Nephron (organoid): ENCODE results near the gene OPTN.

Source experiments
- H3K27ac Mint-ChIP-seq, 3 experiments: 2 replicates each; pipeline ENCODE4 v1.8.0; 2020; ENCODE audit warnings: mixed read lengths in 3 of 3, mild to moderate bottlenecking in 2 of 3, moderate library complexity in 1 of 3
- H3K27me3 Mint-ChIP-seq: 2 replicates; pipeline ENCODE4 v1.8.0; 2021; ENCODE audit warnings: low read depth, mild to moderate bottlenecking, moderate library complexity, mixed read lengths
- H3K36me3 Mint-ChIP-seq: 2 replicates; pipeline ENCODE4 v1.8.0; 2020; ENCODE audit warnings: low read depth, mixed read lengths
- H3K4me1 Mint-ChIP-seq: 2 replicates; pipeline ENCODE4 v1.8.0; 2020; ENCODE audit warnings: mixed read lengths
- H3K4me3 Mint-ChIP-seq, 3 experiments: 2 replicates each; pipeline ENCODE4 v1.8.0; 2020; ENCODE audit warnings: mild to moderate bottlenecking in 3 of 3, mixed read lengths in 3 of 3, moderate library complexity in 2 of 3
- H3K9me3 Mint-ChIP-seq: 2 replicates; pipeline ENCODE4 v1.8.0; 2020; ENCODE audit warnings: mixed read lengths
- TF ChIP-seq, protein P1 (sequence below), 3 experiments: fragments of 200-600 bp; sonication (generic); IDR thresholded peaks; one replicate each; pipeline ENCODE4 v1.5.0; 2021; ENCODE audit warnings: antibody characterized with exemption in 3 of 3; ENCODE audit not compliant: unreplicated experiment in 3 of 3

OPTN gene

DNA sequence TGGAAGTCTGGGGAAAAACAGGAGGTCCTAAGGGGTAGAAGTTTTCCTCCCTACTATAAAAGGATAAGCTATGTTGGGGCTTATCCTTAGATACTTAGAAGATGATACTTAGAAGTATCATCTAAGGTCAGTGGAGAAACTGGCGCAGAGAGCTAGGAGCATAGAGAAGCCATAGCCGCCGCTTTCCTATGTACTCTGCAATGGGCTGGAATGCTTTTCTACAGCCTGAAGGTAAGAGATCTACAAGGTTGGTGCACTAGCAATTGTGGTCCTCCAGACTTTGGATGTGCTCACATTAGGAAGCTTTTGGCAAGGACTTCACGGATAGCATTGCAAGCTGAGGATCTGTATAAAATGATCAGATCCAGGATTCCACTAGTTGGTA lies 12.4 kb upstream of the OPTN start:
- TF ChIP-seq, protein P1, sequence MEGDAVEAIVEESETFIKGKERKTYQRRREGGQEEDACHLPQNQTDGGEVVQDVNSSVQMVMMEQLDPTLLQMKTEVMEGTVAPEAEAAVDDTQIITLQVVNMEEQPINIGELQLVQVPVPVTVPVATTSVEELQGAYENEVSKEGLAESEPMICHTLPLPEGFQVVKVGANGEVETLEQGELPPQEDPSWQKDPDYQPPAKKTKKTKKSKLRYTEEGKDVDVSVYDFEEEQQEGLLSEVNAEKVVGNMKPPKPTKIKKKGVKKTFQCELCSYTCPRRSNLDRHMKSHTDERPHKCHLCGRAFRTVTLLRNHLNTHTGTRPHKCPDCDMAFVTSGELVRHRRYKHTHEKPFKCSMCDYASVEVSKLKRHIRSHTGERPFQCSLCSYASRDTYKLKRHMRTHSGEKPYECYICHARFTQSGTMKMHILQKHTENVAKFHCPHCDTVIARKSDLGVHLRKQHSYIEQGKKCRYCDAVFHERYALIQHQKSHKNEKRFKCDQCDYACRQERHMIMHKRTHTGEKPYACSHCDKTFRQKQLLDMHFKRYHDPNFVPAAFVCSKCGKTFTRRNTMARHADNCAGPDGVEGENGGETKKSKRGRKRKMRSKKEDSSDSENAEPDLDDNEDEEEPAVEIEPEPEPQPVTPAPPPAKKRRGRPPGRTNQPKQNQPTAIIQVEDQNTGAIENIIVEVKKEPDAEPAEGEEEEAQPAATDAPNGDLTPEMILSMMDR (IDR thresholded peaks at IDR 0.05; ENCODE audit: unreplicated experiment in 3 of 3), result no peak
- Mint-ChIP-seq H3K36me3 (no peaks in the 10 kb centered on the region), H3K27me3 (no peaks in the 10 kb centered on the region), H3K27ac (no peak overlapping the region), H3K4me3 (no peak overlapping the region), H3K4me1 (peaks cover 19% of the 10 kb centered on the region), H3K9me3 (peaks cover 9% of the 10 kb centered on the region)

DNA sequence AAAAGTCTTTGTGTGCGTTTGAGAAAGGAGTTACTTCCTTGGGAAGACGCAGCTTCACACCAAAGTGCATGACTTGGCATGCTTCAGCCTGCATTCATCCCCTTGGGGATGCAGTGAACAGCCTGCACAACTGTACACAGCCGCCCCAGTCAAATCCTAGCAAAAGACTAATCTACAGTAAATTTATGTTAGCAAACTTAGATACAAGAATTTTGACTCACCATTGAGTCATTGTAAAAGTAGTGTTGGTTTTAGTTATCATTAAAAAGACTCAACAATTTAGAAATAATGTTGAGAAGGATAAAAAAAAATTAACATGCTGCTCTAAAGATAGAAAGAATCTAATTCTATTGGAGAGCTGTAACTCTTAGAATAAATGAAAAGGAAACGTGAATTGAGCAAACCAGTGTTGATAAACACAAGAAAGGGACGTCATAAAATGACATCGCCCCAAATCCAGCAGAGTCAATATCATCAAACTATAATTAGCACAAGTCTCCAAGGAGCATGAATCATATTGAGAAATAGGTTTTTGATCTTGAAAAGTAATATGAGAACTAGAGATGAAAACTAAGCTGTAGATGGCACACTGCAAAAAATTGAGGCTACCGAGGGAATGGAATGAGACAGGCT lies 11.9 kb upstream of the OPTN start:
- H3K27ac Mint-ChIP-seq, result no peak overlapping the region
- H3K36me3 Mint-ChIP-seq, result no peaks in the 10 kb centered on the region
- peaks cover 9% of the 10 kb centered on the region for H3K9me3 Mint-ChIP-seq

DNA sequence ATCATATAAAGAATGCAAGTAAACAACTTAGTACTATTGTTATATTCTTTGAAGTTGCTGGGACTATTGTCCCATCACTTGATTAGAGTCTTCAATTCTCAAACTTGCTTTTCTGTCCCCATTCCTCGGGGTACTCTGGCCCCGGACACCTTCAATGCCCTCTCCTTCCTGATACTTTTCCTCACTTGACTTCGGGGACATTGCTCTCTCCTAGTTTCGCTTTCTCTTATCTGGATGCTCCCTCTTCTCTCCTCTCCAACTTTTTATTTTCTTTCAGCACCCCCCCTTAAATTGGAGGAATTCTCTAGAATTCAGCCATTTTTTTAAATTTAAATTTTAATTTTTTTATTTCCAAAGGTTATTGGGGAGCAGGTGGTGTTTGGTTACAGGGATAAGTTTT lies 10.6 kb upstream of the OPTN start:
- Mint-ChIP-seq H3K27me3 (no peaks in the 10 kb centered on the region), H3K4me1 (peaks cover 26% of the 10 kb centered on the region), H3K36me3 (no peaks in the 10 kb centered on the region), H3K27ac (no peak overlapping the region), H3K4me3 (no peak overlapping the region), H3K9me3 (peaks cover 3% of the 10 kb centered on the region)
- TF ChIP-seq, protein P1 (IDR thresholded peaks at IDR 0.05; ENCODE audit: unreplicated experiment in 3 of 3), result no peak

More for the DNA sequence above, 11.9 kb upstream of the OPTN start:
- TF ChIP-seq, protein P1 (IDR thresholded peaks at IDR 0.05; ENCODE audit: unreplicated experiment in 3 of 3), result no peak
- Mint-ChIP-seq H3K4me3 (no peak overlapping the region), H3K4me1 (peaks cover 24% of the 10 kb centered on the region), H3K27me3 (no peaks in the 10 kb centered on the region)

DNA sequence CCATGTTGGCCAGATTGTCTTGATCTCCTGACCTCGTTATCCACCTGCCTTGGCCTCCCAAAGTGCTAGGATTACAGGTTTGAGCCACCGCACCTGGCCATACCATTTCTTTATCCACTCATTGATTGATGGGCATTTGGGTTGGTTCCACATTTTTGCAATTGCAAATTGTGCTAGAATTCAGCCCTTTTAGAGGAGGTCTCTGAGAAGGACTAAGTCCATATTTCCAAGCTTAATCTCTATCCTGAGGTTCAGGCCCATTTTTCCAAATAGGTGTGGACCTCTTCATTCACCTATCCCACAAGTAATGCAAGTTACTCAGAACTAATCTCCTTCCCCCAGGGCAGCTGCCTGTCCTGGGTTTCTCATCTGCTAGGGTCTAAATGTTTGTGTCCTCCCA lies 9.7 kb upstream of the OPTN start:
- Mint-ChIP-seq H3K9me3 (no peaks in the 10 kb centered on the region), H3K27me3 (no peaks in the 10 kb centered on the region), H3K4me3 (no peak overlapping the region), H3K36me3 (no peaks in the 10 kb centered on the region), H3K4me1 (peaks cover 26% of the 10 kb centered on the region), H3K27ac (peak overlapping the region in 2 of 3 experiments; percentile 14 to 38)
- TF ChIP-seq, protein P1 (IDR thresholded peaks at IDR 0.05; ENCODE audit: unreplicated experiment in 3 of 3), result no peak

GRCh38 chr10:13091801-13092200 lies 8.2 kb upstream of the OPTN start:
- Mint-ChIP-seq H3K4me1 (peaks cover 26% of the 10 kb centered on the region), H3K27ac (peak overlapping the region; percentile 17 to 74 (median 38)), H3K27me3 (no peaks in the 10 kb centered on the region), H3K9me3 (no peaks in the 10 kb centered on the region), H3K4me3 (no peak overlapping the region), H3K36me3 (no peaks in the 10 kb centered on the region)
- TF ChIP-seq, protein P1 (IDR thresholded peaks at IDR 0.05; ENCODE audit: unreplicated experiment in 3 of 3), result no peak
